Endothelial cell of umbilical vein (primary cell): Measurements from ENCODE around the gene SLC16A7. TPM values are rescaled to one million over a fixed set of nuclear protein-coding genes. Genes with fewer than 3 reads are reported as not detected.
A peak's percentile ranks its signal among the peaks of the same experiment; 100 is the strongest.

Experiments
- BruUV-seq: library from RNA; stranded (reverse); fragments of 400-500 nt; replicated peaks from 2 replicates; lab custom pipeline; 2021; lab: Mats Ljungman, UMichigan
- CTCF ChIA-PET: fragments of 300-600, 350-600 bp; sonication (Branson Sonifier 250); formaldehyde crosslinking; loops from one replicate; lab custom pipeline; 2021; ENCODE audit warnings: antibody characterized with exemption, inconsistent platforms; lab: Charles Lee
- POLR2A ChIA-PET: fragments of 300-600, 350-600 bp; sonication (Branson Sonifier 250); formaldehyde crosslinking; loops from one replicate; lab custom pipeline; 2021; ENCODE audit warnings: antibody characterized with exemption, inconsistent platforms; lab: Charles Lee
- DNase-seq: peaks from one replicate; pipeline ENCODE4 v3.0.0-alpha.2; 2011; ENCODE audit warnings: low read depth, low spot score
- FAIRE-seq: peaks from 2 replicates; lab custom pipeline; 2011; peaks lifted over from hg19 to GRCh38; lab: Jason Lieb, UNC
- H2AFZ ChIP-seq: 2 replicates; pipeline ENCODE4 v1.6.0; 2012; ENCODE audit warnings: low read depth, low read length, control low read depth, inconsistent platforms
- H3K27ac ChIP-seq: 2 replicates; pipeline ENCODE4 v1.5.1; 2011; ENCODE audit warnings: low read depth, mild to moderate bottlenecking, control low read depth, low read length, moderate library complexity; ENCODE audit not compliant: insufficient read depth
- H3K27me3 ChIP-seq, 2 experiments: 2 replicates each; pipeline versions ENCODE4 v1.6.0 to v1.6.1; 2011; ENCODE audit warnings: low read length in 2 of 2, mixed read lengths in 1 of 2; ENCODE audit not compliant: control insufficient read depth in 2 of 2, insufficient read depth in 2 of 2
- H3K36me3 ChIP-seq, 2 experiments: 2 replicates in 1 of 2; 3 replicates in 1 of 2; pipeline ENCODE4 v1.5.1; 2011; ENCODE audit warnings: low read length in 2 of 2, mild to moderate bottlenecking in 1 of 2, moderate library complexity in 1 of 2; ENCODE audit not compliant: control insufficient read depth in 2 of 2, insufficient read depth in 2 of 2; ENCODE audit errors: extremely low read depth in 1 of 2
- H3K4me1 ChIP-seq: 3 replicates; pipeline ENCODE4 v1.5.1; 2011; ENCODE audit warnings: mild to moderate bottlenecking, low read length; ENCODE audit not compliant: control insufficient read depth, insufficient read depth; ENCODE audit errors: extremely low read depth
- H3K4me2 ChIP-seq: 2 replicates; pipeline ENCODE4 v1.6.1; 2011; ENCODE audit warnings: low read length, control low read depth, mixed read lengths; ENCODE audit not compliant: insufficient read depth
- H3K4me3 ChIP-seq, 3 experiments: fragments of 200-600 bp in 1 of 3; sonication (generic), shearing (Covaris generic) in 1 of 3; replicated peaks in 1 of 3; 2 replicates each; pipeline ENCODE4 v1.5.1; 2011 to 2016; ENCODE audit warnings: control low read depth in 3 of 3, low read length in 3 of 3, mild to moderate bottlenecking in 2 of 3, inconsistent platforms in 1 of 3, low read depth in 1 of 3, moderate library complexity in 1 of 3; ENCODE audit not compliant: insufficient read depth in 1 of 3
- H3K79me2 ChIP-seq: 2 replicates; pipeline ENCODE4 v1.6.0; 2012; ENCODE audit warnings: low read length, inconsistent platforms; ENCODE audit not compliant: control insufficient read depth, insufficient read depth
- H3K9ac ChIP-seq: replicated peaks from 2 replicates; pipeline ENCODE3; 2011; ENCODE audit warnings: low read length, control low read depth; ENCODE audit not compliant: insufficient read depth; ENCODE audit errors: extremely low read depth
- H3K9me1 ChIP-seq: replicated peaks from 3 replicates; pipeline ENCODE4 v1.6.0; 2011; ENCODE audit warnings: mild to moderate bottlenecking, low read length; ENCODE audit not compliant: control insufficient read depth, insufficient read depth; ENCODE audit errors: extremely low read depth
- H3K9me3 ChIP-seq: replicated peaks from 2 replicates; pipeline ENCODE4 v1.5.1; 2012; ENCODE audit warnings: low read length, inconsistent platforms; ENCODE audit not compliant: control insufficient read depth, insufficient read depth
- H4K20me1 ChIP-seq: replicated peaks from 2 replicates; pipeline ENCODE3; 2011; ENCODE audit warnings: mild to moderate bottlenecking, low read length; ENCODE audit not compliant: control insufficient read depth, insufficient read depth; ENCODE audit errors: extremely low read depth
- CTCF ChIP-seq, 2 donors: IDR thresholded peaks; 1 replicate in 1 of 2; 2 replicates in 1 of 2; pipeline ENCODE4 v1.5.1; 2011; ENCODE audit warnings: low read length in 2 of 2, mild to moderate bottlenecking in 2 of 2, moderate library complexity in 2 of 2, control low read depth in 1 of 2, inconsistent platforms in 1 of 2, low read depth in 1 of 2; ENCODE audit not compliant: insufficient read depth in 1 of 2; ENCODE audit errors: extremely low read depth in 1 of 2
- EZH2 ChIP-seq: IDR thresholded peaks from 2 replicates; pipeline ENCODE4 v1.6.1; 2012; ENCODE audit warnings: borderline replicate concordance, low read depth, mild to moderate bottlenecking, moderate library complexity, low read length, inconsistent platforms; ENCODE audit not compliant: severe bottlenecking
- FOS ChIP-seq: IDR thresholded peaks from 2 replicates; pipeline ENCODE4 v1.6.1; 2011; ENCODE audit warnings: mild to moderate bottlenecking, low read length, moderate library complexity, borderline replicate concordance; ENCODE audit not compliant: insufficient read depth
- GATA2 ChIP-seq: IDR thresholded peaks from 2 replicates; pipeline ENCODE4 v1.7.0; 2011; ENCODE audit warnings: low read depth, mild to moderate bottlenecking, moderate library complexity, mixed read lengths, low read length; ENCODE audit not compliant: insufficient read length, insufficient read depth
- JUN ChIP-seq: IDR thresholded peaks from 2 replicates; pipeline ENCODE4 v1.6.1; 2011; ENCODE audit warnings: borderline replicate concordance, low read depth; ENCODE audit not compliant: insufficient read length, insufficient read depth
- MAX ChIP-seq: IDR thresholded peaks from 2 replicates; pipeline ENCODE4 v1.6.1; 2011; ENCODE audit not compliant: insufficient read depth, insufficient read length
- MYC ChIP-seq: IDR thresholded peaks from one replicate; pipeline ENCODE4 v1.6.1; 2011; ENCODE audit warnings: mild to moderate bottlenecking, low read depth, low read length
- POLR2A ChIP-seq: IDR thresholded peaks from 2 replicates; pipeline ENCODE4 v1.6.1; 2012; ENCODE audit warnings: low read depth, mild to moderate bottlenecking, control low read depth, low read length
- POLR2AphosphoS5 ChIP-seq: IDR thresholded peaks from 2 replicates; pipeline ENCODE4 v1.6.1; 2012; ENCODE audit warnings: low read depth, mild to moderate bottlenecking, control low read depth, low read length, moderate library complexity; ENCODE audit not compliant: insufficient read depth
- dilution Hi-C: fragments of 300-500 bp; cut with MboI; formaldehyde crosslinking; loops from one replicate; pipeline ENCODE4 v1.15.0; 2019; ENCODE audit warnings: low sequenced_read_pairs; ENCODE audit not compliant: extremely low pct_ligation_motif_present
- intact Hi-C: fragments of 100-400 bp; cut with micrococcal nuclease; formaldehyde crosslinking; loops from one replicate; pipeline ENCODE4 v1.10.0; 2022
- polyA plus RNA-seq, 4 experiments: library from polyadenylated mRNA; depleted of rRNA in 3 of 4; stranded (reverse) in 3 of 4; unstranded in 1 of 4; fragments of >200 nt; gene quantifications; 2 replicates each; pipeline versions ENCODE4 v1.2.1 to v1.2.3, GENCODE V29; 2011 to 2012; ENCODE audit warnings: missing spikeins in 1 of 4
- total RNA-seq: library from RNA; stranded (reverse); gene quantifications from 2 replicates; pipeline ENCODE4 v1.2.3, GENCODE V29; 2021

Gene SLC16A7
- total and polyA plus RNA-seq, 2 donors (not counting 3 experiments of a cell fraction or from before 2014, with no cell fraction given): 2.9 to 8.9 TPM

GRCh38 chr12:59594943-59595500 lies 807 bp upstream of the SLC16A7 start:
- Histone ChIP-seq H4K20me1 (no peaks in the 10 kb centered on the region), H3K4me1 (peaks cover 12% of the 10 kb centered on the region), H3K9ac (peak overlapping the region; percentile 88), H3K9me1 (no peaks in the 10 kb centered on the region), H3K4me2 (peak overlapping the region; percentile 99), H3K27ac (no peak overlapping the region), H3K4me3 (peak overlapping the region; percentile 74 to 100 (median 99)), H3K36me3 (no peaks in the 10 kb centered on the region), H3K27me3 (no peaks in the 10 kb centered on the region), H3K79me2 (no peaks in the 10 kb centered on the region), H3K9me3 (no peaks in the 10 kb centered on the region), H2AFZ (peak overlapping the region; percentile 100)
- TF ChIP-seq FOS: no peak
- no peak for TF ChIP-seq MAX
- TF ChIP-seq MYC: no peak
- TF ChIP-seq POLR2A: no peak
- no peak for TF ChIP-seq POLR2AphosphoS5
- TF ChIP-seq EZH2: no peak
- no peak for TF ChIP-seq JUN
- TF ChIP-seq GATA2: no peak
- no peak for TF ChIP-seq CTCF (IDR thresholded peaks at IDR 0.05; ENCODE audit: extremely low read depth in 1 of 2, insufficient read depth in 1 of 2, low read depth in 1 of 2, low read length in 2 of 2)
- intact Hi-C loops (loop anchor here (10.0 kb wide), 1 partner anchor 210 kb away; no protein-coding TSS in a partner anchor), dilution Hi-C loops (no loop called here)
- DNase-seq (no peak), FAIRE-seq (no peak)
- CTCF ChIA-PET: interaction anchor here (1.0 to 2.5 kb wide), 5 partner anchors 9 to 899 kb away, joined by 3 to 10 read pairs (median 4); no protein-coding TSS in a partner anchor
- POLR2A ChIA-PET: interaction anchor here (0.6 kb wide), 1 partner anchor 841 kb away, joined by 3 read pairs; no protein-coding TSS in a partner anchor
- no TSS peak for BruUV-seq
